ENCODE results near the gene TTC28. TPM values are rescaled to one million over a fixed set of nuclear protein-coding genes. Genes with fewer than 3 reads are reported as not detected.

TTC28 gene
- total and polyA plus RNA-seq, 10 of the 15 experiments (the other 5 are each of a cell fraction or from before 2014, with no cell fraction given) = 0.15 to 8.4 (median 1.4) TPM

GRCh38 chr22:28357193-28357592 lies 322.4 kb downstream of the TTC28 start:
- FAIRE-seq = no peak
- RAD21 ChIA-PET (ENCODE audit: unreplicated experiment) = interaction anchor here (0.6 kb wide), 1 partner anchor 11 kb away, joined by 3 read pairs; no protein-coding TSS in a partner anchor
- no peak for DNase-seq (ENCODE audit: low read depth, low spot score)
- intact Hi-C loops (cut with micrococcal nuclease; ENCODE audit: unreplicated experiment) (no loop called here), in situ Hi-C loops (cut with MboI) (no loop called here)
- no peak overlapping the region for H3K4me2 ChIP-seq (ENCODE audit: control insufficient read depth, insufficient read depth)
- H3K79me2 ChIP-seq (ENCODE audit: control insufficient read depth, insufficient read depth, low read length) = no peaks in the 10 kb centered on the region
- no peaks in the 10 kb centered on the region for H4K20me1 ChIP-seq (ENCODE audit: control insufficient read depth, insufficient read depth)
- ATAC-seq = no peak
- no TSS peak for BruUV-seq (replicated peaks)
- TF ChIP-seq SRF (IDR thresholded peaks at IDR 0.05; ENCODE audit: low read depth in 2 of 2, low read length in 2 of 2) (no peak), MYB (IDR thresholded peaks at IDR 0.05; ENCODE audit: borderline replicate concordance, low read depth, low read length) (no peak), POLR2A (IDR thresholded peaks at IDR 0.05; ENCODE audit: low read depth, low read length) (no peak), RAD51 (IDR thresholded peaks at IDR 0.05) (no peak), NBN (IDR thresholded peaks at IDR 0.05) (no peak), CREM (IDR thresholded peaks at IDR 0.05; ENCODE audit: low read depth) (no peak), USF1 (IDR thresholded peaks at IDR 0.05; ENCODE audit: borderline replicate concordance, extremely low read length, insufficient read depth, low read depth, low read length) (no peak), TBL1XR1 (IDR thresholded peaks at IDR 0.05; ENCODE audit: low read depth, low read length) (no peak), SMAD5 (IDR thresholded peaks at IDR 0.05; ENCODE audit: low read depth) (no peak), NR2F1 (conservative IDR thresholded peaks at IDR 0.05) (no peak)
- no peak overlapping the region for H3K9ac ChIP-seq (ENCODE audit: control insufficient read depth, insufficient read depth, low read length)
- H3K27me3 ChIP-seq (replicated peaks in 1 of 2; ENCODE audit: control insufficient read depth in 2 of 2, insufficient read depth in 2 of 2, low read length in 1 of 2) = no peaks in the 10 kb centered on the region
- no peaks in the 10 kb centered on the region for H3K4me1 ChIP-seq (ENCODE audit: control insufficient read depth, insufficient read depth, low read length)
- SMC1A ChIA-PET (ENCODE audit: uncharacterized antibody, unreplicated experiment) = interaction anchor here (0.7 to 1.9 kb wide), 2 partner anchors 13 to 1702 kb away, joined by 4 read pairs; no protein-coding TSS in a partner anchor
- CTCF ChIA-PET = no interaction called here
- H3K4me3 ChIP-seq = no peak overlapping the region
- H2AFZ ChIP-seq (ENCODE audit: control insufficient read depth, low read depth, low read length) = no peak overlapping the region
- H3K36me3 ChIP-seq (ENCODE audit: control insufficient read depth in 2 of 2, insufficient read depth in 2 of 2, low read length in 1 of 2) = no peaks in the 10 kb centered on the region
- no peaks in the 10 kb centered on the region for H3K9me3 ChIP-seq (replicated peaks; ENCODE audit: control insufficient read depth, insufficient read depth, low read length)
- POLR2A ChIA-PET = no interaction called here
- WGBS (ENCODE audit: insufficient coverage, insufficient replicate concordance, low lambda C conversion rate, missing lambda C conversion rate) = 0% methylated on average over 1 of the region's 1 CpG
- H3K27ac ChIP-seq (ENCODE audit: control insufficient read depth, insufficient read depth) = no peak overlapping the region

Data from GM12878 (cell line).